GM23338 (cell line): ENCODE measurements around the gene TECTB. TPM values are rescaled to one million over a fixed set of nuclear protein-coding genes. Genes with fewer than 3 reads are reported as not detected.

ENCODE experiments used
- ATAC-seq: fragments of 200-7000 bp; cut with Tn5 transposase; 3 replicates; pipeline ENCODE4 v1.9.1; 2020
- DNase-seq: peaks from one replicate; pipeline ENCODE4 v3.0.0-alpha.2; 2015; ENCODE audit warnings: low spot score
- H2AFZ ChIP-seq: fragments of 200-600 bp; sonication (generic); 2 replicates; pipeline ENCODE4 v1.8.0; 2016; ENCODE audit warnings: antibody characterized with exemption, mild to moderate bottlenecking, moderate library complexity
- H3F3A ChIP-seq: fragments of 200-600 bp; sonication (generic); replicated peaks from 2 replicates; pipeline ENCODE4 v1.8.0; 2017; ENCODE audit warnings: antibody characterized with exemption, mixed run types, low read depth
- H3K27ac ChIP-seq: fragments of 200-600 bp; sonication (generic); 2 replicates; pipeline ENCODE4 v1.6.1; 2016; ENCODE audit warnings: low read depth
- H3K27me3 ChIP-seq: fragments of 200-600 bp; sonication (generic); 2 replicates; pipeline ENCODE4 v1.8.0; 2016; ENCODE audit warnings: mild to moderate bottlenecking, mixed run types, moderate library complexity; ENCODE audit not compliant: insufficient read depth
- H3K36me3 ChIP-seq: fragments of 200-600 bp; sonication (generic); 2 replicates; pipeline ENCODE4 v1.8.0; 2016; ENCODE audit warnings: mild to moderate bottlenecking; ENCODE audit not compliant: insufficient read depth
- H3K4me1 ChIP-seq: fragments of 200-600 bp; sonication (generic); 2 replicates; pipeline ENCODE4 v1.8.0; 2016; ENCODE audit warnings: mild to moderate bottlenecking, moderate library complexity; ENCODE audit not compliant: insufficient read depth
- H3K4me2 ChIP-seq: fragments of 200-600 bp; sonication (generic); 2 replicates; pipeline ENCODE4 v1.7.1; 2017; ENCODE audit warnings: mixed run types
- H3K4me3 ChIP-seq: fragments of 200-600 bp; sonication (generic); 2 replicates; pipeline ENCODE4 v1.6.1; 2016; ENCODE audit warnings: mixed run types
- H3K79me2 ChIP-seq: fragments of 200-600 bp; sonication (generic); replicated peaks from 2 replicates; pipeline ENCODE4 v1.8.0; 2017; ENCODE audit warnings: mild to moderate bottlenecking; ENCODE audit not compliant: insufficient read depth
- H3K9me2 ChIP-seq: fragments of 200-600 bp; sonication (generic); 2 replicates; pipeline ENCODE4 v1.8.0; 2017; ENCODE audit not compliant: insufficient read depth
- H4K20me1 ChIP-seq: fragments of 200-600 bp; sonication (generic); replicated peaks from 2 replicates; pipeline ENCODE4 v1.8.0; 2017; ENCODE audit warnings: mild to moderate bottlenecking; ENCODE audit not compliant: insufficient read depth
- H3K27ac Mint-ChIP-seq: 2 replicates; pipeline ENCODE4 v1.8.0; 2020; ENCODE audit warnings: inconsistent platforms, mild to moderate bottlenecking, moderate library complexity, mixed read lengths
- H3K27me3 Mint-ChIP-seq: 3 replicates; pipeline ENCODE4 v1.8.0; 2022; ENCODE audit warnings: low read depth, mild to moderate bottlenecking, moderate library complexity, mixed read lengths, inconsistent platforms; ENCODE audit not compliant: insufficient read depth, poor library complexity
- H3K36me3 Mint-ChIP-seq: 3 replicates; pipeline ENCODE4 v1.8.0; 2021; ENCODE audit warnings: low read depth, mild to moderate bottlenecking, inconsistent platforms, moderate library complexity, mixed read lengths
- H3K4me1 Mint-ChIP-seq: 3 replicates; pipeline ENCODE4 v1.8.0; 2020; ENCODE audit warnings: mild to moderate bottlenecking, inconsistent platforms, mixed read lengths
- H3K4me3 Mint-ChIP-seq: 3 replicates; pipeline ENCODE4 v1.8.0; 2021; ENCODE audit warnings: moderate library complexity, mild to moderate bottlenecking, inconsistent platforms, mixed read lengths
- H3K9me3 Mint-ChIP-seq: 3 replicates; pipeline ENCODE4 v1.8.0; 2020; ENCODE audit warnings: moderate library complexity, mild to moderate bottlenecking, inconsistent platforms, mixed read lengths
- EZH2phosphoT487 ChIP-seq: fragments of 200-600 bp; sonication (generic); IDR thresholded peaks from one replicate; pipeline ENCODE4 v1.8.1; 2018; ENCODE audit warnings: antibody characterized with exemption; ENCODE audit not compliant: unreplicated experiment
- POLR2AphosphoS5 ChIP-seq: IDR thresholded peaks from 2 replicates; pipeline ENCODE4 v1.6.1; 2016; ENCODE audit warnings: antibody characterized with exemption, low read depth
- ZNF331 ChIP-seq: fragments of 250-450 bp; sonication (Bioruptor Pico); IDR thresholded peaks from 2 replicates; pipeline ENCODE4 v1.5.0; 2020; ENCODE audit warnings: low read depth, mild to moderate bottlenecking, moderate library complexity
- ZNF462 ChIP-seq: fragments of 250-450 bp; sonication (Bioruptor Pico); IDR thresholded peaks from 2 replicates; pipeline ENCODE4 v1.5.0; 2020; ENCODE audit warnings: mild to moderate bottlenecking, moderate library complexity
- polyA plus RNA-seq: library from polyadenylated mRNA; unstranded; fragments of >200 nt; fragmentation: Nextera tagmentation; extraction: Ambion mirVana; gene quantifications from 2 replicates; pipeline ENCODE4 v1.2.1, GENCODE V29; 2016
- total RNA-seq: library from RNA; depleted of rRNA; stranded (reverse); fragments of >200 nt; shearing (Covaris generic); gene quantifications from 2 replicates; pipeline ENCODE4 v1.2.3, GENCODE V29; 2014

The TECTB gene
- total and polyA plus RNA-seq, 2 experiments from 2014 or later = not detected

GRCh38 chr10:112327678-112328077 is 44.5 kb downstream of the TECTB start (continued):
- no peak for TF ChIP-seq POLR2AphosphoS5
- no peak for TF ChIP-seq ZNF331 (CRISPR knock-in tag)
- no peak for TF ChIP-seq ZNF462 (CRISPR knock-in tag)

GRCh38 chr10:112330162-112330561 is 47.0 kb downstream of the TECTB start:
- Histone ChIP-seq H4K20me1 (no peaks in the 10 kb centered on the region), H3K9me2 (no peaks in the 10 kb centered on the region), H3K4me2 (no peak overlapping the region), H3K27ac (no peak overlapping the region), H3K36me3 (no peaks in the 10 kb centered on the region), H3K4me1 (no peaks in the 10 kb centered on the region), H3K79me2 (no peaks in the 10 kb centered on the region), H3K27me3 (no peaks in the 10 kb centered on the region), H2AFZ (no peak overlapping the region), H3F3A (no peaks in the 10 kb centered on the region), H3K4me3 (no peak overlapping the region)
- DNase-seq (no peak), ATAC-seq (no peak)
- no peak for TF ChIP-seq POLR2AphosphoS5
- TF ChIP-seq EZH2phosphoT487 = no peak
- Mint-ChIP-seq H3K9me3 (no peaks in the 10 kb centered on the region; the same call in 2 of the 3 replicates), H3K27ac (no peak overlapping the region), H3K36me3 (no peaks in the 10 kb centered on the region), H3K4me1 (no peaks in the 10 kb centered on the region; the same call in 2 of the 3 replicates), H3K27me3 (peaks cover 5% of the 10 kb centered on the region), H3K4me3 (no peak overlapping the region)
